Epithelial cell of alveolus of lung (primary cell): ENCODE measurements around the gene PRSS1. TPM values are rescaled to one million over a fixed set of nuclear protein-coding genes. Genes with fewer than 3 reads are reported as not detected.

Experiments used
- total RNA-seq: library from RNA; depleted of rRNA; stranded (reverse); fragments of >200 nt; gene quantifications from 2 replicates; pipeline ENCODE4 v1.2.1, GENCODE V29; 2015

The PRSS1 gene
- 0.24 and 0.91 TPM in 2 replicates for total RNA-seq

GRCh38 chr7:142749218-142749993 lies at the start of gene PRSS1:
TSS of gene PRSS1 (plus strand) at chr7:142749472. CDS start at chr7:142749485, 13 bp downstream.

DNA sequence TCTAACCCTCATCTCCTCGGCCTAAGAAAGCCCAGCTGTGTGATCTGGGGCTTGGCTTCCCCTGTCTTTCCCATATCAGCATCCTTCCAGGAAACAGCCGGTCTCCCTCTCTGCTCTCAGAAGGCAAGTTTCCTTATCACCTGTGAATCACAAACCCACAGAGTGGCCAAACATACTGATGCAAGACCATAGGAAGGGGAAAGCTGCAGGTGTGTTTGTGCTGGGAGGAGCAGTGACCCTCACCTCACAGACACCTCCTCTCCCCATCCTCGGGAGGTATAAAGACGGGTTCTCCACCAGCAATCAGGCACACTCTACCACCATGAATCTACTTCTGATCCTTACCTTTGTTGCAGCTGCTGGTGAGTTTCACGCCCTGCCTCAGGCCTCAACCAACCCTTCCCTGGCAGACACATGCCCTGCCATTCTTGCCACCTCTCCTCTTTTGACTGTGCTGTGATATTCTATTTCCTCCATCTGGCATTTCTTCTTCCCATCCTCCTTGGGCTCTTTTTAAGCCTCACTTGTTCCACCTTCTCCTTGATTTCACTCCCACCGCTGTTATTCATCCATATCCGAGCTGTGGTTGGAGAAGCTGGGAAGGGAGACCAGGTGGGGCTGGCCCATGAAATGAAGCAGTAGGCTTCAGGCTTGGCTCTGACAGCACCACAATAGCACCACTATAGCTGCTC lies 21.5 kb downstream of the PRSS1 start, which contains the start of gene PRSS2:
Gene PRSS2 (plus strand): TSS at position 310 of the 692 bp plus-strand sequence. CDS start 13 bp downstream, at position 323.

Other genes starting within 250 kb of the PRSS1 start
- gene PRSS2, start 21.5 kb downstream of the PRSS1 start, total RNA-seq: 2.9 and 34.8 TPM in 2 replicates
- 10.5 and 23.0 TPM in 2 replicates for gene EPHB6, start 105.6 kb downstream of the PRSS1 start, total RNA-seq
- 0.39 TPM in 1 of 2 replicates, not detected in the other for gene TRPV6, start 136.3 kb downstream of the PRSS1 start, total RNA-seq
- gene TRPV5, start 184.3 kb downstream of the PRSS1 start, total RNA-seq: not detected in 2 replicates
- gene LLCFC1, start 190.0 kb downstream of the PRSS1 start, total RNA-seq: not detected in 2 replicates
- gene KEL, start 212.9 kb downstream of the PRSS1 start, total RNA-seq: not detected in 2 replicates